CD4-positive, alpha-beta memory T cell (primary cell): Measurements from ENCODE around the gene CARNS1. TPM values are rescaled to one million over a fixed set of nuclear protein-coding genes. Genes with fewer than 3 reads are reported as not detected.

Source experiments
- CTCF ChIA-PET: fragments of 350-600 bp; sonication (Branson Sonifier 250); formaldehyde crosslinking; loops from one replicate; lab custom pipeline; 2021; ENCODE audit warnings: inconsistent platforms; ENCODE audit not compliant: partially characterized antibody; lab: Charles Lee
- POLR2A ChIA-PET: fragments of 350-600 bp; sonication (Branson Sonifier 250); formaldehyde crosslinking; loops from one replicate; lab custom pipeline; 2021; ENCODE audit not compliant: partially characterized antibody; lab: Charles Lee
- DNase-seq, 5 donors: peaks; one replicate each; pipeline versions ENCODE4 v3.0.0 to v3.0.0-alpha.2; 2020 to 2022; ENCODE audit warnings: mixed read lengths in 1 of 5
- H3K27ac ChIP-seq: one replicate; pipeline ENCODE4 v1.7.0; 2013; ENCODE audit warnings: low read depth, low read length
- H3K27me3 ChIP-seq: 2 replicates; pipeline ENCODE4 v1.7.0; 2013; ENCODE audit warnings: mild to moderate bottlenecking, low read length, moderate library complexity; ENCODE audit not compliant: insufficient read depth
- H3K36me3 ChIP-seq: 2 replicates; pipeline ENCODE4 v1.7.0; 2013; ENCODE audit warnings: mild to moderate bottlenecking, low read length, moderate library complexity; ENCODE audit not compliant: insufficient read depth
- H3K4me1 ChIP-seq: 2 replicates; pipeline ENCODE4 v1.7.0; 2013; ENCODE audit warnings: mild to moderate bottlenecking, low read length, moderate library complexity; ENCODE audit not compliant: insufficient read depth
- H3K4me3 ChIP-seq, 2 donors: one replicate each; pipeline ENCODE4 v1.7.0; 2013; ENCODE audit warnings: low read length in 2 of 2, mild to moderate bottlenecking in 1 of 2
- H3K9me3 ChIP-seq, 2 donors: one replicate each; pipeline ENCODE4 v1.7.0; 2013; ENCODE audit warnings: low read length in 2 of 2, control low read depth in 1 of 2; ENCODE audit not compliant: control insufficient read depth in 1 of 2
- H3K27ac Mint-ChIP-seq, 7 donors: one replicate each; pipeline ENCODE4 v1.8.0; 2020 to 2021; ENCODE audit warnings: mixed read lengths in 7 of 7, mild to moderate bottlenecking in 6 of 7, inconsistent platforms in 3 of 7, moderate library complexity in 3 of 7
- H3K27me3 Mint-ChIP-seq, 2 donors: one replicate each; pipeline ENCODE4 v1.8.0; 2020 to 2021; ENCODE audit warnings: mixed read lengths in 2 of 2
- H3K36me3 Mint-ChIP-seq, 2 donors: one replicate each; pipeline ENCODE4 v1.8.0; 2020 to 2021; ENCODE audit warnings: mixed read lengths in 2 of 2, inconsistent platforms in 1 of 2, mild to moderate bottlenecking in 1 of 2
- H3K4me1 Mint-ChIP-seq, 4 donors: one replicate each; pipeline ENCODE4 v1.8.0; 2020 to 2021; ENCODE audit warnings: mixed read lengths in 4 of 4, mild to moderate bottlenecking in 1 of 4
- H3K4me3 Mint-ChIP-seq, 8 donors: one replicate each; pipeline ENCODE4 v1.8.0; 2020 to 2021; ENCODE audit warnings: mixed read lengths in 8 of 8, mild to moderate bottlenecking in 7 of 8, moderate library complexity in 6 of 8, inconsistent platforms in 3 of 8
- H3K9me3 Mint-ChIP-seq, 8 donors: one replicate each; pipeline ENCODE4 v1.8.0; 2020 to 2021; ENCODE audit warnings: mixed read lengths in 8 of 8, mild to moderate bottlenecking in 5 of 8, inconsistent platforms in 3 of 8, moderate library complexity in 1 of 8
- intact Hi-C: fragments of 100-400 bp; cut with micrococcal nuclease; formaldehyde crosslinking; loops from one replicate; pipeline ENCODE4 v1.15.1; 2023
- polyA plus RNA-seq, 2 donors: library from polyadenylated mRNA; unstranded; fragments of 300-500 nt; fragmentation: Illumina TruSeq; gene quantifications; one replicate each; pipeline ENCODE4 v1.2.3, GENCODE V29; 2021
- total RNA-seq, 2 experiments: library from RNA; stranded (reverse); gene quantifications; one replicate each; pipeline ENCODE4 v1.2.3, GENCODE V29; 2021

CARNS1 gene
- total and polyA plus RNA-seq, 4 experiments from 2014 or later = 0.45 to 3.3 (median 1.6) TPM

GRCh38 chr11:67429038-67429668 lies 13.7 kb downstream of the CARNS1 start:
- no peak for DNase-seq
- no peaks in the 10 kb centered on the region for H3K9me3 ChIP-seq
- H3K27ac ChIP-seq = peak overlapping the region; percentile 90
- H3K4me1 Mint-ChIP-seq = peaks cover 17 to 68% (median 39%) of the 10 kb centered on the region in 4 donors
- H3K27ac Mint-ChIP-seq = peak overlapping the region; percentile 95 to 99 (median 97)
- H3K36me3 ChIP-seq = peaks cover 21% of the 10 kb centered on the region
- CTCF ChIA-PET = interaction anchor here (0.9 to 3.3 kb wide), 6 partner anchors 9 to 78 kb away, joined by 3 to 21 read pairs (median 4); partner anchors contain the start of genes PPP1CA, PTPRCAP and TBC1D10C
- H3K4me3 ChIP-seq = peak overlapping the region; percentile 94 to 95
- intact Hi-C loops = no loop called here
- H3K4me3 Mint-ChIP-seq = peak overlapping the region; percentile 93 to 100 (median 98)
- peaks cover 0 to 3% (median 0%) of the 10 kb centered on the region in 8 donors for H3K9me3 Mint-ChIP-seq
- peaks cover 58% of the 10 kb centered on the region for H3K4me1 ChIP-seq
- POLR2A ChIA-PET = interaction anchor here (0.8 to 31.8 kb wide), 12 partner anchors 9 to 189 kb away, joined by 3 to 2262 read pairs (median 11); partner anchors contain the start of genes AIP, CABP4, CARNS1 and CORO1B
- H3K36me3 Mint-ChIP-seq = peaks cover 8 to 22% of the 10 kb centered on the region in 2 donors
- no peaks in the 10 kb centered on the region for H3K27me3 Mint-ChIP-seq
- H3K27me3 ChIP-seq = no peaks in the 10 kb centered on the region

- H3K9me3 Mint-ChIP-seq = peaks cover 0 to 3% (median 0%) of the 10 kb centered on the region in 8 donors
- peaks cover 19 to 70% (median 41%) of the 10 kb centered on the region in 4 donors for H3K4me1 Mint-ChIP-seq
Measured at GRCh38 chr11:67429722-67430121, 14.2 kb downstream of the CARNS1 start.

GRCh38 chr11:67431346-67432249 lies 16.1 kb downstream of the CARNS1 start:
- H3K4me1 Mint-ChIP-seq = peaks cover 26 to 75% (median 48%) of the 10 kb centered on the region in 4 donors
- peaks cover 38% of the 10 kb centered on the region for H3K36me3 ChIP-seq
- H3K27ac ChIP-seq = no peak overlapping the region
- H3K4me1 ChIP-seq = peaks cover 82% of the 10 kb centered on the region
- intact Hi-C loops = no loop called here
- H3K4me3 ChIP-seq = no peak overlapping the region
- DNase-seq = no peak
- no peaks in the 10 kb centered on the region for H3K27me3 ChIP-seq
- H3K9me3 Mint-ChIP-seq = peaks cover 0 to 7% (median 0%) of the 10 kb centered on the region in 8 donors
- no peaks in the 10 kb centered on the region for H3K9me3 ChIP-seq
- peak overlapping the region in 6 of 8 donors; percentile 8 to 66 (median 64) for H3K4me3 Mint-ChIP-seq
- CTCF ChIA-PET = interaction anchor here (0.7 to 1.4 kb wide), 2 partner anchors 10 to 38 kb away, joined by 3 read pairs; no protein-coding TSS in a partner anchor
- no peaks in the 10 kb centered on the region for H3K27me3 Mint-ChIP-seq
- peaks cover 15 to 31% of the 10 kb centered on the region in 2 donors for H3K36me3 Mint-ChIP-seq
- H3K27ac Mint-ChIP-seq = peak overlapping the region; percentile 30 to 94 (median 75)
- POLR2A ChIA-PET = interaction anchor here (0.6 to 31.8 kb wide), 7 partner anchors 13 to 164 kb away, joined by 3 to 2262 read pairs (median 279); partner anchors contain the start of genes AIP, CABP4, CARNS1 and CORO1B

More at GRCh38 chr11:67429722-67430121, 14.2 kb downstream of the CARNS1 start:
- peaks cover 23% of the 10 kb centered on the region for H3K36me3 ChIP-seq
- H3K27me3 ChIP-seq = no peaks in the 10 kb centered on the region
- peak overlapping the region in 5 of 7 donors; percentile 9 to 99 (median 96) for H3K27ac Mint-ChIP-seq
- H3K4me3 ChIP-seq = no peak overlapping the region
- CTCF ChIA-PET = interaction anchor here (3.2 to 3.3 kb wide), 2 partner anchors 8 to 28 kb away, joined by 14 to 21 read pairs; partner anchors contain the start of genes PPP1CA and PTPRCAP
- intact Hi-C loops = no loop called here
- H3K9me3 ChIP-seq = no peaks in the 10 kb centered on the region
- peak overlapping the region in 7 of 8 donors; percentile 93 to 100 (median 98) for H3K4me3 Mint-ChIP-seq
- peak overlapping the region; percentile 90 for H3K27ac ChIP-seq
- H3K4me1 ChIP-seq = peaks cover 63% of the 10 kb centered on the region
- no peak for DNase-seq
- POLR2A ChIA-PET = interaction anchor here (1.5 to 31.8 kb wide), 7 partner anchors 8 to 76 kb away, joined by 3 to 2262 read pairs (median 115); partner anchors contain the start of genes AIP, CABP4, CARNS1 and CORO1B
- peaks cover 8 to 24% of the 10 kb centered on the region in 2 donors for H3K36me3 Mint-ChIP-seq
- H3K27me3 Mint-ChIP-seq = no peaks in the 10 kb centered on the region

- Mint-ChIP-seq H3K36me3 (peaks cover 17 to 42% of the 10 kb centered on the region in 2 donors), H3K4me3 (peak overlapping the region in 2 of 8 donors; percentile 6 to 63), H3K9me3 (peaks cover 0 to 7% (median 0%) of the 10 kb centered on the region in 8 donors), H3K27me3 (no peaks in the 10 kb centered on the region), H3K27ac (peak overlapping the region in 3 of 7 donors; percentile 61 to 83 (median 68)), H3K4me1 (peaks cover 26 to 68% (median 47%) of the 10 kb centered on the region in 4 donors)
- ChIA-PET CTCF (interaction anchor here (1.4 kb wide), 1 partner anchor 39 kb away, joined by 3 read pairs; no protein-coding TSS in a partner anchor), POLR2A (interaction anchor here (0.6 to 31.8 kb wide), 8 partner anchors 14 to 82 kb away, joined by 3 to 2262 read pairs (median 142); partner anchors contain the start of genes AIP, CABP4, CARNS1 and CORO1B)
- Histone ChIP-seq H3K4me1 (peaks cover 75% of the 10 kb centered on the region), H3K27ac (peak overlapping the region; percentile 78), H3K36me3 (peaks cover 38% of the 10 kb centered on the region), H3K4me3 (no peak overlapping the region), H3K27me3 (no peaks in the 10 kb centered on the region), H3K9me3 (no peaks in the 10 kb centered on the region)
- no peak for DNase-seq
- intact Hi-C loops = no loop called here
Measured at GRCh38 chr11:67432655-67433349, 17.3 kb downstream of the CARNS1 start.

- H3K4me3 Mint-ChIP-seq = peak overlapping the region; percentile 50 to 69 (median 66)
- Histone ChIP-seq H3K36me3 (peaks cover 38% of the 10 kb centered on the region), H3K27ac (peak overlapping the region; percentile 78), H3K4me1 (peaks cover 73% of the 10 kb centered on the region), H3K4me3 (no peak overlapping the region), H3K27me3 (no peaks in the 10 kb centered on the region), H3K9me3 (no peaks in the 10 kb centered on the region)
- peaks cover 26 to 65% (median 44%) of the 10 kb centered on the region in 4 donors for H3K4me1 Mint-ChIP-seq
- H3K9me3 Mint-ChIP-seq = peaks cover 0 to 7% (median 0%) of the 10 kb centered on the region in 8 donors
- POLR2A ChIA-PET = interaction anchor here (0.8 to 31.8 kb wide), 8 partner anchors 15 to 194 kb away, joined by 3 to 2262 read pairs (median 142); partner anchors contain the start of genes AIP, CABP4, CARNS1 and CORO1B
- H3K27ac Mint-ChIP-seq = peak overlapping the region; percentile 53 to 90 (median 82)
- intact Hi-C loops = no loop called here
- peaks cover 17 to 37% of the 10 kb centered on the region in 2 donors for H3K36me3 Mint-ChIP-seq
- peak in 1 of 5 donors; percentile 21 for DNase-seq
- no peaks in the 10 kb centered on the region for H3K27me3 Mint-ChIP-seq
- CTCF ChIA-PET = interaction anchor here (0.7 to 1.4 kb wide), 2 partner anchors 32 to 40 kb away, joined by 3 read pairs; partner anchors contain the start of gene PPP1CA
Measured at GRCh38 chr11:67433536-67434394, 18.3 kb downstream of the CARNS1 start.
